ENCODE measurements around the gene CDC42BPB.

CDC42BPB gene, protein sequence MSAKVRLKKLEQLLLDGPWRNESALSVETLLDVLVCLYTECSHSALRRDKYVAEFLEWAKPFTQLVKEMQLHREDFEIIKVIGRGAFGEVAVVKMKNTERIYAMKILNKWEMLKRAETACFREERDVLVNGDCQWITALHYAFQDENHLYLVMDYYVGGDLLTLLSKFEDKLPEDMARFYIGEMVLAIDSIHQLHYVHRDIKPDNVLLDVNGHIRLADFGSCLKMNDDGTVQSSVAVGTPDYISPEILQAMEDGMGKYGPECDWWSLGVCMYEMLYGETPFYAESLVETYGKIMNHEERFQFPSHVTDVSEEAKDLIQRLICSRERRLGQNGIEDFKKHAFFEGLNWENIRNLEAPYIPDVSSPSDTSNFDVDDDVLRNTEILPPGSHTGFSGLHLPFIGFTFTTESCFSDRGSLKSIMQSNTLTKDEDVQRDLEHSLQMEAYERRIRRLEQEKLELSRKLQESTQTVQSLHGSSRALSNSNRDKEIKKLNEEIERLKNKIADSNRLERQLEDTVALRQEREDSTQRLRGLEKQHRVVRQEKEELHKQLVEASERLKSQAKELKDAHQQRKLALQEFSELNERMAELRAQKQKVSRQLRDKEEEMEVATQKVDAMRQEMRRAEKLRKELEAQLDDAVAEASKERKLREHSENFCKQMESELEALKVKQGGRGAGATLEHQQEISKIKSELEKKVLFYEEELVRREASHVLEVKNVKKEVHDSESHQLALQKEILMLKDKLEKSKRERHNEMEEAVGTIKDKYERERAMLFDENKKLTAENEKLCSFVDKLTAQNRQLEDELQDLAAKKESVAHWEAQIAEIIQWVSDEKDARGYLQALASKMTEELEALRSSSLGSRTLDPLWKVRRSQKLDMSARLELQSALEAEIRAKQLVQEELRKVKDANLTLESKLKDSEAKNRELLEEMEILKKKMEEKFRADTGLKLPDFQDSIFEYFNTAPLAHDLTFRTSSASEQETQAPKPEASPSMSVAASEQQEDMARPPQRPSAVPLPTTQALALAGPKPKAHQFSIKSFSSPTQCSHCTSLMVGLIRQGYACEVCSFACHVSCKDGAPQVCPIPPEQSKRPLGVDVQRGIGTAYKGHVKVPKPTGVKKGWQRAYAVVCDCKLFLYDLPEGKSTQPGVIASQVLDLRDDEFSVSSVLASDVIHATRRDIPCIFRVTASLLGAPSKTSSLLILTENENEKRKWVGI (N-terminal part only)

GRCh38 chr14:103057372-103058163 lies at the start of gene CDC42BPB:
TSS of gene CDC42BPB (minus strand) at chr14:103057549. CDS start at chr14:103057173, 376 bp downstream.
- no peak for FAIRE-seq

DNA sequence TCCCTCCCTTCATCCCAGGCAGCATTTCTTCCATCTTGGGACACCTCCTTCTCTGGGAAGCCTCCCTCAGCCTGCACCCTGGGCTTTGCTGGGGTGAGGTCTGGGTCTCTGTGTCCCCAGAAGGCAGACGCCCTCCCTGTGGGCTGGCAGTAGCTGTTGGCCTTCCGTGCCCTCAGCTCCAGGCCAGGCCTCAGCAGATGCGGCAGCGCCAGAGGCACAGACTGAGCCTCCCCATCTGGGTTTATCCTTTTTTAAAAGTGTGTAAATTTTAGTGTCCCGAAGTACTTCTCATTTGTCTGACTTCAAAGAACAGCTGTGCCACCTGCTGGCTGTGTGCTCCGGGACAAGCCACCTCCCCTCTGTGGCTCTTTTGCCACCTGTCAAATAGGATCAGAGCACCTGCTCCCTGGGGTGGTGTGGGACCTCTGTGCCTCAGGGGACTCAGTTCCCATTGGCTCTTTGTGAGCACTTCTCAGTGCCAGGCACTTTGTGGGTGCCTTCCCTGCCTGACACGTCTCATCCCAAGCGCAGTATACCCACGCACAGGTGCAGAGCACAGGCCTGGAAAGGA lies 48.3 kb upstream of the CDC42BPB start:
- FAIRE-seq: no peak

- no peak for FAIRE-seq
Observed at GRCh38 chr14:103104654-103105452, 47.5 kb upstream of the CDC42BPB start.

DNA sequence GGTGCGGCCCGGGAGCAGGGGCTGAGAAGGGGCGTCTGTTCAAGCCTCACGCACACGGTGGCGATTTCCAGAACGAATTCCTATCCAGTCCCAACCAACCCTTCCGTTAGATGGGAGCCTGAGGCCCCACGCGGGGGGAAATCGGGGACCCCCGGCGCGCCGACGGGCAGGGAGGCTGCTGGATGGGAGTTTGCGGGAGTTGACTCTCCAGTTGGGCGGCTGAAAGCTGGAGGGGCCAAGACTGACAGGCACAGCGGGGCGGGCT lies 47.0 kb upstream of the CDC42BPB start:
- FAIRE-seq: no peak

DNA sequence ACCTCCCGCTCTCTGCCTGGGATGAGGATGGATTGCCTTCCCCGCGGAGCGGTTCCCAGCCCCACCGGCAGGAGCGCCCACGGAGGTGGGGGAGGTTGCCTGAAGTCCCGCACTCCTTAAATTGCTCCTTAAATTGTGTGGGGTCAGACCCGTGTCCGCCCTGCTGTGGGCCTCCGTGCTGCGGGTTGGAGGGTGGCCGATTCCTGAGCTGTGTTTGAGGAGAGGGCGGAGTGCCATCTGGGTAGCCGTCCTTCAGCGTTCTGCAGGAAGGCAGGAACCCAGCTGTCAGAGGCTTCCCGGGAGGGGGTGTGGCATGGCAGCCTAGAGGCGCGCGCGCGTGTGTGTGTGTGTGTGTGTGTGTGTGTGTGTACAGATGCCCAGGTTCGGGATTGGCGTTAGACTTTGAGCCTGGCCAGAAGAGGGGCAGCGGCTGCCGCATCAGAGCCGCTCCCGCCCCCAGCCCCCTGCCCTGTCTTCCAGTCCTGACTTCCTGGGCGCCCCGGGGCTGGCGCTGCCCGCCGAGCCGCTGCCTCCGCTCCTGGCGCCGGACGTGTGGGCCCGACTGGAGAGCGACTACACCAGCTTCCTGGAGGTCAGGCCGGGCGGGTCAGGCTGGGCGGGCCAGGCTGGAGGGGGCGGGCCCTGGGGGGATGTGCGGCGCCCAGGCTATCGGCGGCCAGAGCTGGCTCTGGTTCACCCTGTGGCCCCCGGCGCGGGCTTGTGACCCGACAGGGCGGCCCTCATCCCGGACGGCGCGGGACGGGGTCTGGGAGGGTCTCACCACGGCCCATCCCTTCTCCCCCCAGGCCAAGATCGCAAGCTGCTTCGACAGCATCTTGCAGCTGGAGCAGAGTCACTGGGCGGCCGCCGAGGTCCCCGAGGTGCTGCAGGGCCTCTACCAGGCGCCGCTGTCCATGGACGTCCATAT lies 46.4 kb upstream of the CDC42BPB start:
- FAIRE-seq: no peak

DNA sequence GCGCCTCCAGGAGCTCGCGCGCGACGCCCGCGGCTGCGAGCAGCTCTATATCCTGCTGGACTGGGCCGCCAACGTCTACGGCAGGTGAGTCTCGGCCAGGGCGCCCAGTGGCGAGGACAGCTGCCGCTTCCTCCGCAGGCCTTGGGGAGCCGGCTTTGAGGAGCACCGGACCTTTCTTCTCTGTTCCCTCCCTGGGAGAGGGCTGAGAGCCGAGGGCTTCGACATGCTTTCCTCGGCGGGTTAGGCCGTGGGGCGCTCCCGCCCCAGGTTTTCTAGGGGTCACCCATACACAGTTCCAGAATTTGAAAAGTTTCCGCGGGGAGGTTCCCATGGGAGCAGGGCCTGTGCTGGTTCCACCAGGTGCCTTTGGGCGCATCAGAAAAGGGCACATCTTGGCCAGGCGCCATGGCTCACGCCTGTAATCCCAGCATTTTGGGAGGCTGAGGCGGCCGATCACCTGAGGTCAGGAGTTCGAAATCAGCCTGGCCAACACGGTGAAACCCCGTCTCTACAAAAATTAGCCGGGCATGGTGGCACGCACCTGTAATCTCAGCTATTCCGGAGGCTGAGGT lies 45.4 kb upstream of the CDC42BPB start:
- no peak for FAIRE-seq

GRCh38 chr14:103101963-103102688 lies 44.8 kb upstream of the CDC42BPB start:
- FAIRE-seq: no peak

DNA sequence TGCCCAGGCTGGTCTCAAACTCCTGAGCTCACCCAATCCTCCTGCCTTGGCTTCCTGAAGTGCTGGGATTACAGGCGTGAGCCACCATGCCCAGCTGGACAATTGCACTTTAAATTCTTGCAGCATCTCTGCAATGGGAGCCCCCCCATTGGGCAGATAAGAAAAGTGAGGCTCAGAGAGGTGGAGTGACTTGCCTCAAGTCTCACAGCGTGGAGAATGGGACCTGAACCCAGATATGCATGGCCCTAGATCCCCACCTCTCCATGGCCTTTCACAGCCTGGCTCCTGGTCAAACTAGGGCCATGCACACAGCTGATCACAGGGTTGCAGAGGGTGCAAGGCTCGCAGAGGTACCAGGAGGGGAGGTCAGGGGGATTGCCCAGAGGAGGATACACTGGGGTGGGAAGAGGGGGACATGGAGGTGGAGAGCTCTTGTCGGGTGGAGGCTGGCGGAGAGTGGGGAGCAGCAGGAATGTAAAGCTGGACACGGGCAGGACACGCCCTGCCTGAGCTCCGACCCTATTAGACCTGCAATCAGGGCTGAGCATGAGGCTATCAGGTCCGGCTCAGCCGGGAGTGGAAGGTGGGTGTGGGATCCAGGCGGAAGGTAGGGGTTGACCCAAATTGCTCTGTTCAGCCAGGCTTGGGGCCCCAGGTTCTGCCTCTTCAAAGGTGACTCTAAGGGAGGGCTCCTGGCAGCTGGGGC lies 44.1 kb upstream of the CDC42BPB start:
- no peak for FAIRE-seq

GRCh38 chr14:103100281-103101121 lies 43.2 kb upstream of the CDC42BPB start:
- no peak for FAIRE-seq

GRCh38 chr14:103099733-103100280 lies 42.5 kb upstream of the CDC42BPB start:
- FAIRE-seq: no peak

- FAIRE-seq: no peak
Observed at GRCh38 chr14:103099081-103099732, 41.9 kb upstream of the CDC42BPB start.

DNA sequence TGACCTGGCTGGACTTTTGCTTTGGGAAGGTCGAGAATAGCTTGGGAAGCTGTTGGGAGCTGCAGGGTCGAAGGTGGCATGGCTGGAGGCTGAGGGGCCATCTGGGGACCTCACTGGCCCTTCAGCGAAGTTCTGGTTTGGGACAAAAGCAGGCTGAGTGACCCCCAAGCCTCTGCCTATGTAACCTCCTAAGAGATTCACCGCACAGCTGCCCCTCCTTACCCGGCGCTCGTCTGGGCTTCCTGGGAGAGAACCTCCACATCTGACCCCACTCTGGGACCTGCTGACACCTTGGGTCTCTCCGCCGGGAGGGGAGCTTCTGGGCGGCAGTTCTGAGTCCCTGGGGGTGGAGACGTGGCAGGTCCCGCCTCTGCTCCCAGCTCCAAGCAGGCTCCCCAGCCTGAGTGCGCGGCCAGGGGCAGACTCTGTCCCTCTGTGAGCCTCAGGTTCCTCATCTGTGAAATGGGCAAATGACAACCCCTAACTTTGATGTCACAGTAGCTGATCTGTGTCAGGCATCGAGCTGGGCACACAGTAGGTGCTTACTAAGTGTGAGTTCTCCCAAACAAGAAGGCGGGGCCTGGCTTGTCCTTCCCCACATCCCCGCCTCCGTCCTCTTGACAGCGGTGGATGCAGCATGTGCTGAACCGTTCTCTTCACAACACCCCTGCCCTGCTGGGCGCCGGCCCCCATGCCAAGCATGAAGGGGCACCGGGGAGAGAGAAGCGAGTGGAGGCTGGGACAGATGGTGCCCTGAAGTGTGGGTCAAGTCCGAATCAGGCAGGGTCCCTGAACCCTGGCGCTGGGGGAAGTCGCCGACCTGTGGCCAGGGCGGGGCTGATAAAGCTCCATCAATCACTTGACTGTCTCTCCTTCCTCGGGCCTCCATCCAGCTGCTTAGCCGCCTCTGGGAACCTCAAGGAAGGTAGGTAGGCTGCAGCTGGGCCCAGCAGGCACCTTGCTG lies 40.9 kb upstream of the CDC42BPB start:
- FAIRE-seq: no peak

DNA sequence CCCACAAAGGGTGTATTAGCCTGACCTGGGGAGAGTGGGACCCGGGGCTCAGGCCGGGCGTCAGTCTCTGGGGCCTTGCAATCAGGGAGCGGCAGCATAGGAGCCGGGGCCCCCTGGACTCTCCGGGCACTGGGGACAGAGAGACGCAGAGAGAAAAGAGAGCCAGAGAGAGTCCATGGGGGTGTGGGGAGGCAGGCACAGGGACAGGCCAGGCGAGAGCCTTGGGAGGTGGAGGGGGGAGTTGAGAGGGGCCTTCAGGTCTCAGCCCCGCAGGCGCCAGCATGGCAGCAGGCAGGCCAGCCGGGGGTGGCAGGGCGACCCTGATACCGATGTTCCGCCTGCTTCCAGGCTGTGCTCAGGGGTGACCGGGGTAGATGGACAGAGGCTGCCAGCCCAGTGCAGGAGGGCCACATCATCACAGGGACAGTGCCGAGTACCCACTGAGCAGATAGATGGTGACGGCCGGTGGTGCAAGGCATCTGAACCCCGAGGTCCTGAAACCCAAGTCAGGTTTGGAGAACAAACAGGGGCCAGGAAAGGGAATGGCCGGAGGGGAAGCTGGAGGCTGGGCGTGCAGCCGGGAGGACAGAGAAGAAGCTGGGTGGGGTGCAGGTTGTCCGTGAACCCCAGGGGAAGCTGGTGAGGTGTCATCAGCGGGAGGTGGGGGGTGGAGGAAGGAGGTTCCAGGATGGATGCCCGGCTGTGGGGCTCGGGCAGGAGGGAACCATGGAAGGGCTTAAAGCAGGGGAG lies 40.1 kb upstream of the CDC42BPB start:
- FAIRE-seq: no peak

- FAIRE-seq: no peak
Observed at GRCh38 chr14:103096387-103096786, 39.0 kb upstream of the CDC42BPB start.

Measured in endometrium (tissue), 2 donors.